Neural cell (in vitro differentiated cells): ENCODE data around the gene XRCC3.

ENCODE experiments used
- EP300 ChIP-seq: fragments of 450-650 bp; conservative IDR thresholded peaks from 2 replicates; pipeline ENCODE4 v1.6.1; 2014; ENCODE audit warnings: antibody characterized with exemption, mild to moderate bottlenecking, moderate library complexity; ENCODE audit not compliant: poor library complexity, severe bottlenecking
- EZH2 ChIP-seq: fragments of 200-600, 300-800 bp; shearing (Covaris generic), sonication (generic); IDR thresholded peaks from 2 replicates; pipeline ENCODE4 v1.6.1; 2014; ENCODE audit warnings: antibody characterized with exemption, low read length, borderline replicate concordance, mild to moderate bottlenecking; ENCODE audit not compliant: insufficient read depth, poor library complexity, severe bottlenecking
- MXI1 ChIP-seq: fragments of 450-650 bp; conservative IDR thresholded peaks from 2 replicates; pipeline ENCODE4 v1.6.1; 2014; ENCODE audit warnings: antibody characterized with exemption, mild to moderate bottlenecking; ENCODE audit not compliant: poor library complexity, severe bottlenecking
- POLR2AphosphoS5 ChIP-seq: IDR thresholded peaks from 2 replicates; pipeline ENCODE4 v1.6.1; 2012
- RAD21 ChIP-seq: fragments of 450-650 bp; conservative IDR thresholded peaks from 2 replicates; pipeline ENCODE4 v1.6.1; 2014; ENCODE audit warnings: antibody characterized with exemption, mild to moderate bottlenecking, moderate library complexity
- REST ChIP-seq: IDR thresholded peaks from 2 replicates; pipeline ENCODE4 v1.6.1; 2012; ENCODE audit warnings: borderline replicate concordance
- SMC3 ChIP-seq: fragments of 450-650 bp; conservative IDR thresholded peaks from 2 replicates; pipeline ENCODE4 v1.6.1; 2014; ENCODE audit warnings: antibody characterized with exemption, mild to moderate bottlenecking, moderate library complexity; ENCODE audit not compliant: poor library complexity
- TAF1 ChIP-seq: IDR thresholded peaks from 2 replicates; pipeline ENCODE4 v1.6.1; 2012; ENCODE audit warnings: low read depth
- TF ChIP-seq, protein P1 (sequence below): fragments of 450-650 bp; IDR thresholded peaks from 2 replicates; pipeline ENCODE4 v1.5.1; 2014; ENCODE audit warnings: antibody characterized with exemption, mild to moderate bottlenecking, moderate library complexity; ENCODE audit not compliant: poor library complexity, severe bottlenecking

DNA sequence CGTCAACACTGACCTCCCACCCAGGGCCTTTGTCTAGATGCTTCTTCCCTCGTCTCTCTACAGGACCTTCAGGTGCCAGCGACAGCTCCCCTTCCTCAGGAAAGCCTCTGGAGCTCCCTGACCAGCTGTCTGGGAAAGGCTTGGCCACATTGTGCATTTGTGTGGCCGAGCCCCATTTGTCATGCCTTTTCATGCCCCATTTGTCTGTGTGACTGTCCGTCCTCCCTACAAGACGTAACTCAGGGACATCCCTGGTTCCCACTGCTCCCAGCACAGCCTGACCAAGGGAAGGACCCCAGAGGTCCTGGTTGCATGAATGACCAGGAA lies 24.2 kb upstream of the XRCC3 start:
- TF ChIP-seq EZH2 = no peak
- no peak for TF ChIP-seq POLR2AphosphoS5
- TF ChIP-seq EP300 = no peak
- TF ChIP-seq, protein P1, sequence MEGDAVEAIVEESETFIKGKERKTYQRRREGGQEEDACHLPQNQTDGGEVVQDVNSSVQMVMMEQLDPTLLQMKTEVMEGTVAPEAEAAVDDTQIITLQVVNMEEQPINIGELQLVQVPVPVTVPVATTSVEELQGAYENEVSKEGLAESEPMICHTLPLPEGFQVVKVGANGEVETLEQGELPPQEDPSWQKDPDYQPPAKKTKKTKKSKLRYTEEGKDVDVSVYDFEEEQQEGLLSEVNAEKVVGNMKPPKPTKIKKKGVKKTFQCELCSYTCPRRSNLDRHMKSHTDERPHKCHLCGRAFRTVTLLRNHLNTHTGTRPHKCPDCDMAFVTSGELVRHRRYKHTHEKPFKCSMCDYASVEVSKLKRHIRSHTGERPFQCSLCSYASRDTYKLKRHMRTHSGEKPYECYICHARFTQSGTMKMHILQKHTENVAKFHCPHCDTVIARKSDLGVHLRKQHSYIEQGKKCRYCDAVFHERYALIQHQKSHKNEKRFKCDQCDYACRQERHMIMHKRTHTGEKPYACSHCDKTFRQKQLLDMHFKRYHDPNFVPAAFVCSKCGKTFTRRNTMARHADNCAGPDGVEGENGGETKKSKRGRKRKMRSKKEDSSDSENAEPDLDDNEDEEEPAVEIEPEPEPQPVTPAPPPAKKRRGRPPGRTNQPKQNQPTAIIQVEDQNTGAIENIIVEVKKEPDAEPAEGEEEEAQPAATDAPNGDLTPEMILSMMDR = no peak
- TF ChIP-seq RAD21 = no peak
- no peak for TF ChIP-seq TAF1
- TF ChIP-seq REST = no peak
- no peak for TF ChIP-seq SMC3
- no peak for TF ChIP-seq MXI1
